GM23338 (cell line): Measurements from ENCODE around the gene KRTAP4-12.
"Not testable (repeated sequence)": the region's sequence is repeated elsewhere in the genome, so short reads cannot be mapped to it uniquely, and the experiment has no call there.

Source experiments
- CTCF ChIP-seq, 2 experiments: fragments of 200-600 bp in 1 of 2; sonication (generic) in 1 of 2; conservative IDR thresholded peaks; 2 replicates each; pipeline versions ENCODE4 v1.5.1 to v1.6.1; 2016 to 2017; ENCODE audit warnings: antibody characterized with exemption in 2 of 2, low read depth in 2 of 2, mild to moderate bottlenecking in 2 of 2, moderate library complexity in 1 of 2
- EZH2 ChIP-seq: fragments of 200-600 bp; sonication (generic); IDR thresholded peaks from one replicate; pipeline ENCODE4 v1.8.0; 2017; ENCODE audit warnings: antibody characterized with exemption, mild to moderate bottlenecking, low read depth; ENCODE audit not compliant: unreplicated experiment
- EZH2phosphoT487 ChIP-seq: fragments of 200-600 bp; sonication (generic); IDR thresholded peaks from one replicate; pipeline ENCODE4 v1.8.1; 2018; ENCODE audit warnings: antibody characterized with exemption; ENCODE audit not compliant: unreplicated experiment
- POLR2AphosphoS5 ChIP-seq: IDR thresholded peaks from 2 replicates; pipeline ENCODE4 v1.6.1; 2016; ENCODE audit warnings: antibody characterized with exemption, low read depth
- REST ChIP-seq: IDR thresholded peaks from one replicate; pipeline ENCODE4 v1.6.1; 2018; ENCODE audit warnings: antibody characterized with exemption; ENCODE audit not compliant: unreplicated experiment
- STAT1 ChIP-seq: IDR thresholded peaks from one replicate; pipeline ENCODE4 v1.6.1; 2016; ENCODE audit warnings: antibody characterized with exemption; ENCODE audit not compliant: unreplicated experiment
- ZNF114 ChIP-seq: fragments of 250-450 bp; sonication (Bioruptor Pico); IDR thresholded peaks from 2 replicates; pipeline ENCODE4 v1.5.0; 2020; ENCODE audit warnings: mild to moderate bottlenecking, moderate library complexity

GRCh38 chr17:41160190-41160589 is 36.2 kb upstream of the KRTAP4-12 start:
- TF ChIP-seq CTCF (conservative IDR thresholded peaks at IDR 0.05; ENCODE audit: low read depth in 2 of 2); EZH2; REST; STAT1; ZNF114 (CRISPR knock-in tag); POLR2AphosphoS5; EZH2phosphoT487: not testable (repeated sequence)
